ENCODE data around the gene EIF4G3. TPM values are rescaled to one million over a fixed set of nuclear protein-coding genes. Genes with fewer than 3 reads are reported as not detected.
"Not testable (repeated sequence)": the region's sequence is repeated elsewhere in the genome, so short reads cannot be mapped to it uniquely, and the experiment has no call there.

Gene EIF4G3
- total RNA-seq, 1 experiment from 2014 or later = 31.6 TPM

DNA sequence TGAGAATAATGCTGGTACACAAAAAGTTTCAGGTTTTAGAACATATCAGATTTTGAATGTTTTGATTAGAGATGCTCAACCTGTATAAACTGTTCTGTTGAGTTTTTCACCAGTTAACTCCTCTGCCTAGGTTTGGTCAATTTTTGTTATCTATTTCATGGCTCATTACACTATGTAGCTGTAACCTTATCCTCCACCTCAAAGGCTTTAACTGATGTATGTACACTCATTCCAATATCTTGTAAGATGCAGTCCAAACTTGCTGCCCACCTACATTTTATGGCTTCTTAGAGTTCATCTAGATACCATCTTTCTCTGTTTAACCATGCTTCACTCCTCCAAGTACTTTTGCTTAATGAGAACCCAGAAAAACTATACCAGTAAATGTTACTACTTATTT, 107.8 kb downstream of the EIF4G3 start:
- DNase-seq (ENCODE audit: low read depth) = no peak

DNA sequence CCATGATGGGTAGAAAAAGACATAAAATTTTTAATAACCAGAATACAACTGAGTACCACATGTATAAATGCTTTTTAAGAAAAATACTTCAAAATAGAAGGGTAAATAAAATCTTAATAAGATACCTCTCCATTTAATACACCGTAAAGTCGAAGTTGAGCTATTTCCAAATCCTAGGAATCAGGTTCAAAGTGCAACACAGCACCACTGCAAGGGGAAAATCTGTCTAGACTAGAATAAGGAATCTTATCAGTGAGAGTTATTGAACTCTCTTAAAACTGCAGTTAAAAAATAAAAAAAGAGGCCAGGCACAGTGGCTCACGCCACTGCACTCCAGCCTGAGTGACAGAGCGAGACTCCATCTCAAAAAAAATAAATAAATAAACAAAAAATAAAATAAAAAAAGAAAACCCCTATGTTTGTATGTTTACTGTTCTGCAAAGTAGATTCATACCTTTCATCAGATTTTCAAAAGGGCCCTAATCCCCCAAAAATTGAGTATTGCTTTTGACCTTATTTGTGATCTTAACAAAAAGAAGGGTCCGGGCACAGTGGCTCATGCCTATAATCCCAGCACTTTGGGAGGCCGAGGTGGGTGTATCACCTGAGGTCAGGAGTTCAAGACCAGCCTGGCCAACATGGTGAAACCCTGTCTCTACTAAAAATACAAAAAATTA, 109.0 kb downstream of the EIF4G3 start:
- no peak for DNase-seq (ENCODE audit: low read depth)

DNA sequence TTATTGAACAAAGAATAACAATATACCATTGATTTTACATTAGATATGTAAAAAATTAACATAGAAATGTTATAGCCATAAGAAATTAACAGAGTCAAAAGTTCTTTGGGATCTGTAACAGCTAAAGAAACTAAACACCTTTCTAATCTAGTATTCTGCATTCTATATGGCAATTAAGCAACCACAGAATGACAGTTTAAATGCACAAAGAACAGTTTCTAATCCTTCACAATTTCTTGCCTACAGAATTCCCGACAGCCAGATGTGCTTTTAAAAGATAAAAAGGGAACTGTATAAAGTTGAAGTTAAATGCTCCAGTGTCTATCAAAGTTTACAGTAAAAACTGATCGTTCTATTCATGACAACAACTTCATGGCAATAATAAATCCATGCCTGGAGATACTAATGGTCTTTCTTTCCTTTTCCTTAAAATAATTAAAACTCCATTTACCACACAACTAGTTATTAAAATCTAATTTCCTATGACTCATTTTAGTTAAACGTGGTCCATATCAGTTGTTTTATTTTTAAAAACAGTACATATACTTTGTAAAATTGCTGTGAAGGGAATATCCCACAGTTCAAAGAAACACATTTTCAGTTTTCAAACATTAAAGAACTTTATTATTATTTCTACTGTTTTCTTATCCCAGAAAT, 110.2 kb downstream of the EIF4G3 start:
- DNase-seq (ENCODE audit: low read depth) = no peak

DNA sequence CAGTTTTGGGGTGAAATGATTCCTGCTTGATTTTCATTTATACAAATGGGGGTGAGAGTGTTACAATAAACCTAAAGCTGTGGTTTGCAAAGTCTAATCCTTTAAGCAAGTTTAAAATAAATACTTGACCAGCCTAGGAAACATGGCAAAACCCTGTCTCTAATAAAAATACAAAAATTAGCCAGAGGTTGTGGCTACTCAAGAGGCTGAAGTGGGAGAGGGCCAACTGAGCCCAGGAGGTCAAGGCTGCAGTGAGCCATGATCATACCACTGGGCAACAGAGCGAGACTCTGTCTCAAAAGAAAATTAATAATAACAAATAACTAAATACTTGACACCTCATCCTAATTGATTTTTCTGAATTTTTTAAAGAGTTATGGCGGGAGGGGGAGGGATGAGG, 110.8 kb downstream of the EIF4G3 start:
- DNase-seq (ENCODE audit: low read depth) = no peak

DNA sequence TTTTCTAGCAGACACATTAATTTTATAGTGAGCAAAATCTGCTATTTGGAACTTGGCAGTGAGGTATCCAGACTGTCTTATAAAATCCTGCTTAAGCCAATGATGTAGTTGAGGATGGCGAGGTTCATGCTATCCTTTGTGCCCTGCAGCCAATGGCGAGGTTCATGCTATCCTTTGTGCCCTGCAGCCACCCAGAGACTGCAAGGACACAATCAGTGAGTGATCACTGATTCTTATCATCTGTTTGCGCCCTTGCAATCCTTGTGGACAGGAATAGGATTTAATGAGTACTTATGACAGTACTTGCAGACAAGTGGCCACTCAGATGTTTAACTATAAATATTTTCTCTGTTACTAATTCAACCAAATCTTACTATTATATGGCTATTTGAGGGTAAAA, 112.6 kb downstream of the EIF4G3 start:
- DNase-seq (ENCODE audit: low read depth) = peak; percentile 29

DNA sequence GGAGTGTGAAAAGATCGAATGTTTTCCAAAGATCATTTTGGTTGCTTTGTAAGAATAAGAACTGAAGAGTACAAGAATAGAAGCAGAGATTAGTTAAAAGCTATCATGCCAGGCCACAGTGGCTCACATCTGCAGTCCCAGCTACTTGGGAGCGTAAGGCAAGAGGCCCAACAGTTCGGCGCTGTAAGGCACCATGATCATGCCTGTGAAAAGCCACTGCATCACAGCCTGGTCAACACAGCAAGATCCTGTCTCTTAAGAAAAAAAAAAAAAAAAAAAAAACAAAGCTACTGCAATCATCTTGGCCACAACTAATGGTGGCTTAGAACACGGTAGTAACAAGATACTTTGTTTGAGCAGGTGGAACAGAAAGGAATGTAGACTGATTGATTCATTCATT, 116.2 kb downstream of the EIF4G3 start:
- no peak for DNase-seq (ENCODE audit: low read depth)

DNA sequence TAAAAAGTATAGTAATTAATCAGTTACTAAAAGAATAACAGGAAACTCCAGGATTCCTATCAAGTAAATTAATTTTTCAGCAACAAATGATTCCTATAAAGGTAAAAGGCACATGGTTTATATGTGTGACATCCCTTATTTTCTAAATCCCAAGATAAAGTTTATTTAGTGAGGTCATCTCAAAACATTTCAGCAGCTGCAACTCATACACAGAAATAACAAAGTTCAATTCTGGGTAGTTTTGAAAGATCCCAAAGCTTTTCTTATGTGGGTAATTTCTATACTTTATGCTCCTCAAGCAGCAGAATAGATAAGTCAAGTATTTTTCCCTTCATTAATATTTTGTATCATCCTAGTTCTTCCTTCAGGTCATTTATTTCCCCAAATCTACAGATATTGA, 117.7 kb downstream of the EIF4G3 start:
- no peak for DNase-seq (ENCODE audit: low read depth)

DNA sequence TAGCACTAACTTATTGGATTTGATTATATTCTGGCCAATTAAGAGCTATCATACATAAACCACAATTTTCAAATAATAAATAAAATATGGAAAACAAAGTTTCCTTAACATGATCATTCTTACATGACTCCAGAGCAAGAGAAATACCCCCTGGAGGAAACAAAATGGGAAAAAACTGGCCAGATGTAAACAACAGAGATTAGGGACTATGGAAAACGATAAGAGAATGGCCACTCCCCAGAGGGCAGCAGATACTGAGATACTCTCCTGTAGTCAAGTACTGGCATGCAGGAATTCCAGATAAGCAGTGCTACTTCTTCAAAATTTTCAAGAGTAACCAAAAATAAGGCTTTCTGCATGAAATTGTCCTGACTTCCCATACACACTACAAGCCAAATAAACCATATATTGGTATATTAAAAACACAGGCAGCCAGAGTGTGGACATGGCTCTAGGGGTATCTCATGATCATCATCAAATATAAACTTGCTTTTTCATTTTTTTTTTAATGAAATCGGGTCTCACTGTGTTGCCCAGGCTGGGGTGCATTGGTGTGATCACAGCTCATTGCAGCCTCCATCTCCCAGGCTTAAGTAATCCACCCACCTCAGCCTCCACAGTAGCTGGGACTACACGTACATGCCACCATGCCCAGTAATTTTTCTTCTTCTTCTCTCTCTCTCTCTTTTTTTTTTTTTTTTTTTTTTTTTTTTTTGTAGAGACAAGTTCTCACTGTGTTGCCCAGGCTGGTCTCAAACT, 118.5 kb downstream of the EIF4G3 start:
- no peak for DNase-seq (ENCODE audit: low read depth)

DNA sequence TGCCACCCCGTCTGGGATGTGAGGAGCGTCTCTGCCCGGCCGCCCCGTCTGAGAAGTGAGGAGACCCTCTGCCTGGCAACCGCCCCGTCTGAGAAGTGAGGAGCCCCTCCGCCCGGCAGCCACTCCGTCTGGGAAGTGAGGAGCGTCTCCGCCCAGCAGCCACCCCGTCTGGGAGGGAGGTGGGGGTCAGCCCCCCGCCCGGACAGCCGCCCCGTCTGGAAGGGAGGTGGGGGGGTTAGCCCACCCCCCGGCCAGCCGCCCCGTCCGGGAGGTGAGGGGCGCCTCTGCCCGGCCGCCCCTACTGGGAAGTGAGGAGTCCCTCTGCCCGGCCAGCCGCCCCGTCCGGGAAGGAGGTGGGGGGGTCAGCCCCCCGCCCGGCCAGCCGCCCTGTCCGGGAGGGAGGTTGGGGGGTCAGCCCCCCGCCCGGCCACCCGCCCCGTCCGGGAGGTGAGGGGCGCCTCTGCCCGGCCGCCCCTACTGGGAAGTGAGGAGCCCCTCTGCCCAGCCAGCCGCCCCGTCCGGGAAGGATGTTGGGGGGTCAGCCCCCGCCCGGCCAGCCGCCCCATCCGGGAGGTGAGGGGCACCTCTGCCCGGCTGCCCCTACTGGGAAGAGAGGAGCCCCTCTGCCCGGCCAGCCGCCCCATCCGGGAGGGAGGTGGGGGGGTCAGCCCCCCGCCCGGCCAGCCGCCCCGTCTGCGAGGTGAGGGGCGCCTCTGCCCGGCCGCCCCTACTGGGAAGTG, 123.3 kb downstream of the EIF4G3 start:
- not testable (repeated sequence) for DNase-seq (ENCODE audit: low read depth)

DNA sequence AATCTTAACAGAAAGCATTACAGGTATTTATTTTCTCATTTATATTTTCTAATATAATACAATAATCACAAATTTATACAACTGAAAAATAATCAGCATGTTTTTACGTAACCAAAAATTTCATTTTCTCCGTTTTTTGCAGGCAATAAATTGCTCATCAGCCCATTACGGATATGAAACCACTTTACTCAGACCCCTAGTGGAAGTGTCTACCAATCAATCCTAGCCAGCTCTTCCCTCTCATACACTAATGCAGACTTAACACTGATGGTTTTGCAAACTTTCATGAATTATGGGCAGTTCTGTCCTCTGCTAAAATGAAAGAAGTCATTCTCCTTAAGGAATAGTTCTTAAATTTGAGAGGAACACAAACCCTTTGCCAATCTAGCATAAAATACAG, 124.7 kb downstream of the EIF4G3 start:
- DNase-seq (ENCODE audit: low read depth) = no peak

DNA sequence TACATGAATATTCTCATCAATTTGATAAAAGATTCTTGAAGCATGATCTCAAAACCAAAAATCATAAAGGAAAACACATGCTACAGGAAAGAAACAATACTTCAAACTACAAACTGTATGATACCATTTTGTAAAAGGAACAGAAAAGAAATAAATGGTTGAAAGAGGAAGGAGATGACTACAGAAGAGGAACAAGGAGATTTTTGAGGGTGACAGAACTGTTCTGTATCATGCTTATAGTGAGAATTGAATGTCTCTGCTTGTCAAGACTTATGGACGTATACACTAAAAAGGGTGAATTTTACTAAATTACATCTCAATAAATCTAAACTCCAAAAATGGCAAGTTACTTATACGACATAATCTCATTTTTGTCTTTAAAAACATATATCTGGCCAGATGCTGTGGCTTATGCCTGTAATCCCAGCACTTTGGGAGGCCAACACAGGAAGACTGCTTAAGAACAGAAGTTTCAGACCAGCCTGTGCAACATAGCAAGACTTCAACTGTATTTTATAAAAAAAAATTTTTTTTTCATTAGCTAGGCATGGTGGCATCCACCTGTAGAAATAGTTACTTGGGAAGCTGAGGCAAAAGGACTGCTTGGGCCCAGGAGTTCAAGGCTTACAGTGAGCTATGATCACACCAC, 125.4 kb downstream of the EIF4G3 start:
- no peak for DNase-seq (ENCODE audit: low read depth)

DNA sequence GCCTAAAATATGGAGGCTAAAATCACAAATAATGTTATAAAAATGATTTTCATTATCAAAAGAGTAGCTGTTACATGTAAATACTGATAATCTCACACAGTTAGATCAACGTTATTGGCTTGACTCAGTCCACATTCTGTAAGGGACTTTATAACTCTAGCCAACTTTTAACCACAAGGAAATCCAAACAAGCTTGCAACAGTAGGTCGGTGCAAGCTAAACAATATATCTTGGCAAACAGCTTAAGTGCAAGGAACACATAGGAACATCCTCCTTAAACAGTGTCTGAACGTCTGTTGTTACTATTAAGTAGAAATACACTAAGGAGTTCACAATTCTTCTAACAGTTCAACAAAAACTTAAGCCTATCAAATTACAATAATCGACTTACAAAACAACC, 126.7 kb downstream of the EIF4G3 start:
- DNase-seq (ENCODE audit: low read depth) = peak; percentile 7

DNA sequence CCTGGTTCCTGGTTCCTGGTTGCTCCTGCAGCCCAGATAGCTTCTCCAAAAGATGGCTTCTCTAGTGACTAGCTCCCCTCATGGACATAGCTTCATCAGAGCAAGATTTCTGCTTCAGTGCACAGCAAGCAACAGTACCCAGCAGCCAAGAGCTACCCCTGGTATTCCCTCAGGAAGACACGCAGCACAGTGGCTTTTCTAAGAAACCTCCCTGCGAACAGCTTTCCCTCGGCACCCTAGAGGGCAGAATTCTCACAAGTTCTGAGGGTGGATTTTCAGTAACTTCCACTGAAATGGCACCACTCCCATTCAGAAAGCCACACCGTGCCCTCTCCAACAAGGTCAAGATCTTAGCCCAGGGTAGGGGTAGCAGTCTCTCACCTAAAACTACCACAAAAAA, 128.2 kb downstream of the EIF4G3 start:
- no peak for DNase-seq (ENCODE audit: low read depth)

DNA sequence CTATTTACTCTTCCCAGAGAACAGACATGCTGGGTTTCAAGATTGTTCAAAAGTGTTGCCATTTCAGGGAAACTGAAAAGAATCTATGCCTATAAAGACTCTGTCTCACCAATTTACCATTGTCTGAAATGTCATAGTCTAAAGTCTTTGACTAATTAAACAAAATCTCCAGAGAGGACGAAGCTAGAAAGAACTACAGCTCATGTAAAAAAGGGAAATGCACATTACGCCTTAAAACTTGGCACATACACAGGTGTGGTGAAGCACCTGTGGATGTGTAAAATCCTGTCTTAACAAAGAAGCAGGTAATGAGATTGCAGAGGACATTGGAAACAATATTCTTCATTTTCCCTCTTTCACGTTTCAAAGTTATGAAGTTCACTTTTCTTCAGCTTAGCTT, 130.6 kb downstream of the EIF4G3 start:
- DNase-seq (ENCODE audit: low read depth) = no peak

DNA sequence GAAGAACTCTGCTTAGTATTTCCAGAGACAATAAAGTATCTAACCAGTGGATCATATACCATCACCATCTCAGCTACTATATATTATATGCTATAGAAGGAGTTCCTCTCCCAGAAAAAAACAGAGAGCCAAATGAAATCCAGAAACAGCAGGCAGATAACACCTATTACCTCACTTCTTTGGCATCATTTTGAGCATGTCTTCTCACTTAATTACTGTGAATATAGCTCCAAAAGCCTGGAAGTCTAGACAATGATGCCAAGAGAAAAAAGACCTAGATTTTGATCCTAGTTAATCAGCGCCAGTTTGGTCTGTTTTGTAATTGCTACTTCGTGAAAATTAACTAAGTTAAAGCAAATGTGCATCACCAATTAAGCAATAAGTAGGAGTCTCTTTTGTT, 131.3 kb downstream of the EIF4G3 start:
- no peak for DNase-seq (ENCODE audit: low read depth)

DNA sequence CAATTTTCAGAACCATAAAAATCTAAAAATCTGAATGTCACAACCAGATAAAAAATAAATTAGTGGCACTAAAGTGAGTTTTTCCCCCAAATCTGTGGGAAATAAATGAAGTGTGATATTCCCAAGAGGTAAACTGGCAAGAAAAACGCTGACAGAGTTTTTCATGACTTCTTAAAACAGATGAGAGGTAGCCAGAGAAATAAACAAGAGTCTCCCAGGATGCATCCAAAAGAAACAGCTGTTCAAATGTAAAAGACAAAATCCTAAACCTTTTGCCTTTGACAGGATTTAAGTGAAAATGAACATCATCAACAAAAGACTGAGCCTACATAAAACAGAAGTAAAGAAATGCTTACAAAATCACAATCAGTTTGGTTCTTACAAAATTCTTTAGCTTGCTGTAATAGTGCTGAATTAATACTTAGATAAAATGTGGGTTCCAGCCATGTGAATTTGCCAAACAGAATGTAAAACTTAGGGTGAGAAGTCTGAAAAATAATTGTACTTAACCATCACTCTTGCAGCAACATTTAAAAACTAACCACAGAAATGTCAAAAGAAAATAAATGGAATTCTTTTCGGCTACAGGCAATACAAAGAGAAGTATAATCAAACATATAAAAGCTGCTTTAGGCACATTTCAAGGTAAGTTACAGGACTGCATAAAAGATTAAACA, 133.6 kb downstream of the EIF4G3 start:
- no peak for DNase-seq (ENCODE audit: low read depth)

DNA sequence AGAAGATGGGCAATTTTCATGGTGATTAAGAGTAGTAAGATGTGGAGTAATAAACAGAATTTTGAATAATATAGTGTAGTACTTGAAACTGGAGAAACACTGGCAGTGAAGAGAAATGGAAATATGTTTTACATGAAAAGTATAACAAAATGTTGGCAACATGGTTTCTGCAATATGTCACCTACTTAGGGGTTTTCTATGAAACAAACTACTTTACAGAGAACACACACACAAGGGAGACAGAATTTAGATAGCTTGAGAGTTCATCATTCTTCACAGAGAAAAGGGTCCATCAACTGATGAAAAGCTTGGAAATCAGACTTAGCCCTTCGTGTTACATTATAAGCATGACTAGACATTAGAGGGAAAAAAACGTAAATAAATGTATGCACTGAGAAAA, 135.2 kb downstream of the EIF4G3 start:
- DNase-seq (ENCODE audit: low read depth) = no peak

DNA sequence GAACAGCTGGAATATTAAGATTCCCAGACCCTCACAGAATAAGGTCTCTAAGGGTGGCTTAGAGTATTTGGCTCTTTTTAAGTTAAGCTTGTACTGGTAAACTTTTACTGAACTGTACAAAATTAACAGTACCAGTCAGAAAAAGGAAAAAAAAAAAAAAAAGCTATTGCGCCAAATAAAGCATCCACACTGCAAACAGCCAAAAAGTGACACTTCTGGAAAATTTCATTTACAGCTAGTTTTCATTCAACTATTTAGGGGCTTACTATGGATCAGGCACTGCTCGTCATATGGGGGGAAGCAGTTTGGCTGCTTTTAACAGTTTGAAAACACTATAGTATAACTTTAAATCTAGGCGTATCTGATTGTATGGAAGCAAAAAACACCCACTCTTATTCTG, 139.6 kb downstream of the EIF4G3 start:
- DNase-seq (ENCODE audit: low read depth) = no peak

DNA sequence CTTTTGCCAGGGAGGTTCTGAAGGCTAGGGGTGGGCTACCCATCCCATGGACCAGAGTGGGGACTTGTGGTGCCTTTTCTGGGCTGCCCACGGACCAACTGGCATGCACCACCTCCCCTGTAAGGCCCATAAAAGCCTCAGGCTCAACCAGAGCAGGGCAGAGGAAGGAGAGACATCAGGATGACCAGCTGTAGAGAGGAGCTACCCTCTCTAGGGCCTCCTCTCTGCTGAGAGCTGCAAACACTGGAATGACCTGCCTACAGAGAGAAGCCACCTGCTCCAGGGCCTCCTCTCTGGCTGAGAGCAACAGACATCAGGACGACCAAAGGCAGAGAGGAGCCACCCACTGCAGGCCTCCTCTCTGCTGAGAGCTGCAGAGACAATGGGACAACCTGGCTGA, 140.9 kb downstream of the EIF4G3 start:
- DNase-seq (ENCODE audit: low read depth) = no peak

DNA sequence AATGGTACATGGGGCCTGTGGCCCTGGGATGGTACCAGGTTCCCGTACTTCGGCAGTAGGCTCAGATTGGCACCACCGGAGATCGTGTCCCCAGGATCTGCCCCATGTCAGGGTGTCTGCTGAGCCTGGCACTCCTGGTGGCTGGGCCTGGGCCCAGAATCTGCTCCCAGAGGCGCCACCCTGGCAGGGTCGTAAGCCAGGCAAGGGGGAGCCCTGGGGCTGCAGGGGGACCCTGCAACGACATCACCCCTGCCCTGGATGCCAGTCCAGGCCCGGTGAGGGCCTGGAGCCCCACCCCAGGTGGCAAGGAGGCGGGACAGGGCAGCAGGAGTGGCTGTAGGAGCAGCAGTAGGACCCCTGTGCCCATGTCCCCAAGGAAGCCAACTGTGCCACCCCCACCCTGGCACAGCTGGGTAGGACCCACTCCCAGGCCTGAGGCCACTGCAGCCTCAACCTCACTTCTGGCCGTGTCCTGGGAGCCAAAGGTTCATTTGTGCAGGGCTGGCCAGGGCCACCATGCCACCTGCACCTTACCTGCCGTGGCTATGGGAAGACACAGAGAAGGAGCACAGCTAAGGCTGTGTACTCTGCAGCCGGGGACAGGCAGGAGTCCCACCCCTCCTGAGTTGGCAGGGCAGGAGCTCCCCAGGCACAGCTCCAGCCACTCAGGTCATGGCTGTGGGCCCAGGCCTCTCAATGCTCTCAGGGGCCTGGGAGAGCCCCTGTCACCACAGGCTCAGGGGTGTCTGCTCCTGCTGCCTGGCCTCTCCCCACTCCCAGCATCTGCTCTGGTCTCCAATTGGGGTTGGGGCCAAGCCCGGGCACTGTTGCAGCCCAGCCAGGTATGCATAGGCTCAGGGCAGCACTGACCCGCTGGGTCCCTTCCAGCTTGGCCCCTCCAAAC, 141.7 kb downstream of the EIF4G3 start:
- DNase-seq (ENCODE audit: low read depth) = no peak

All from RPMI7951 (cell line).